ENCODE results near the gene EPHA10.

EPHA10 gene

DNA sequence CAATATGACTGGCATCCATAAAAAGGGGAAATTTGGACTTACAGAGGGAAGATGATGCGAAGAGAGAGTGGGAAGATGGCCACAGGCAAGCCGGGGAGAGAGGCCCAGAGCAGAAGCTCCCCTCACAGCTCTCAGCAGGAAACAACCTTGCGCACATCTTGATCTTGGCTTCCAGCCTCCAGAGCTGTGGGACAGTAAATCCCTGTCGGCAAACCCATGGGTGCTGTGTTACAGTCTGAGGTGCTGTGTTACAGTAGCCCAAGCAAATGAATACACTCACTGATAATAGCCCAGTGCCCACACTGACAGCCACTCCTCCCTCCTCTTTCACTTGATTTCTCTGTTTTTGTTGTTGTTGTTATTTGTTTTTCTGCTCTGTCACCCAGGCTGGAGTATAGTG is 50.2 kb downstream of the EPHA10 start:
- H3K9me3 ChIP-seq (ENCODE audit: control insufficient read depth, low read length): no peaks in the 10 kb centered on the region
- H3K27ac ChIP-seq: no peak overlapping the region
- no peak overlapping the region for H3K4me2 ChIP-seq (ENCODE audit: low read length)
- no peaks in the 10 kb centered on the region for H3K36me3 ChIP-seq (ENCODE audit: control insufficient read depth, insufficient read depth, low read length)
- H3K9ac ChIP-seq: no peak overlapping the region
- TF ChIP-seq, protein P1, sequence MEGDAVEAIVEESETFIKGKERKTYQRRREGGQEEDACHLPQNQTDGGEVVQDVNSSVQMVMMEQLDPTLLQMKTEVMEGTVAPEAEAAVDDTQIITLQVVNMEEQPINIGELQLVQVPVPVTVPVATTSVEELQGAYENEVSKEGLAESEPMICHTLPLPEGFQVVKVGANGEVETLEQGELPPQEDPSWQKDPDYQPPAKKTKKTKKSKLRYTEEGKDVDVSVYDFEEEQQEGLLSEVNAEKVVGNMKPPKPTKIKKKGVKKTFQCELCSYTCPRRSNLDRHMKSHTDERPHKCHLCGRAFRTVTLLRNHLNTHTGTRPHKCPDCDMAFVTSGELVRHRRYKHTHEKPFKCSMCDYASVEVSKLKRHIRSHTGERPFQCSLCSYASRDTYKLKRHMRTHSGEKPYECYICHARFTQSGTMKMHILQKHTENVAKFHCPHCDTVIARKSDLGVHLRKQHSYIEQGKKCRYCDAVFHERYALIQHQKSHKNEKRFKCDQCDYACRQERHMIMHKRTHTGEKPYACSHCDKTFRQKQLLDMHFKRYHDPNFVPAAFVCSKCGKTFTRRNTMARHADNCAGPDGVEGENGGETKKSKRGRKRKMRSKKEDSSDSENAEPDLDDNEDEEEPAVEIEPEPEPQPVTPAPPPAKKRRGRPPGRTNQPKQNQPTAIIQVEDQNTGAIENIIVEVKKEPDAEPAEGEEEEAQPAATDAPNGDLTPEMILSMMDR (IDR thresholded peaks at IDR 0.05): no peak
- no peaks in the 10 kb centered on the region for H3K27me3 ChIP-seq (ENCODE audit: control insufficient read depth, insufficient read depth, low read length)
- no peak overlapping the region for H2AFZ ChIP-seq
- H3K4me1 ChIP-seq: no peaks in the 10 kb centered on the region
- no peak overlapping the region for H3K4me3 ChIP-seq (ENCODE audit: low read depth, low read length)
- no peaks in the 10 kb centered on the region for H3K79me2 ChIP-seq

DNA sequence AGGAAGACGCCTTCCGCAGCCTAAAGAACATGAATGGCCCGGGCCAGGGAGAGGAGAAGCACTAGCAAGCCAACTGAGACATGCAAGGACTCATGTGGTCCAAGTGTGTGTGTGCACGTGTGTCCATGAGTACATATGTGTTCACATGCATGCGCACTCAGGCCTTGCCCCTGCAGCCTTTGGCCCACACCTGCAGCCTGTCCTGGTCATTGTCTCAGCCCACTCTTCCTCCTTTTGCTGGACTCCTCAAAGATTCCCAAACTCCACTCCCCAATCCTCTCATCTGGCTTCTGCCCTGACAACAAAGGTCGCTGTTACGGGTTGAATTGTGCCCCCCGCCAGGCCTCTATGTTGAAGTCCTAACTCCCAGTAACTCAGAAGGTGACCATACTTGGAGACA is 50.7 kb downstream of the EPHA10 start:
- no peak overlapping the region for H3K4me2 ChIP-seq (ENCODE audit: low read length)
- no peak overlapping the region for H3K9ac ChIP-seq
- no peaks in the 10 kb centered on the region for H3K4me1 ChIP-seq
- no peaks in the 10 kb centered on the region for H3K79me2 ChIP-seq
- H3K27me3 ChIP-seq (ENCODE audit: control insufficient read depth, insufficient read depth, low read length): no peaks in the 10 kb centered on the region
- H3K27ac ChIP-seq: no peak overlapping the region
- TF ChIP-seq, protein P1 (IDR thresholded peaks at IDR 0.05): no peak
- H3K36me3 ChIP-seq (ENCODE audit: control insufficient read depth, insufficient read depth, low read length): no peaks in the 10 kb centered on the region
- no peaks in the 10 kb centered on the region for H3K9me3 ChIP-seq (ENCODE audit: control insufficient read depth, low read length)
- no peak overlapping the region for H2AFZ ChIP-seq
- no peak overlapping the region for H3K4me3 ChIP-seq (ENCODE audit: low read depth, low read length)

DNA sequence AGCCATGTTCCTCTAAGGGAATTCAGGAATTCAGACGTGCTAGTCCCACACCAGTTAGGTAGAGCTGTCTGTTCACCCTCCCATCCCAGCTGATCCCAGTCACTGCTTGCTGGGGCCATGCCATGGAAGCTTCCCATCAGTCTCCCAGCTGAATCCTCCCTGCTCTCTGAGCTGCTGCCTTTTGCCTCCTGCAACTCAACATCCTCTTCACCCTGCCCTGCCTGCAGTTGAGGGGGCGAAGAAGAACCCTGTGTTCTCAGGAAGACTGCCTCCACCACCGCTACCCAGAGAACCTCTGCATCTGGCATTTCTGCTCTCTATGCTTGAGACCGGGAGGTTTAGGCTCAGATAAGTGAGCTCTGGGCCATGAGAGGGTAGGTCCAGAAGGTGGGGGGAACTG is 56.4 kb downstream of the EPHA10 start:
- no peak overlapping the region for H3K4me3 ChIP-seq (ENCODE audit: low read depth, low read length)
- no peaks in the 10 kb centered on the region for H3K36me3 ChIP-seq (ENCODE audit: control insufficient read depth, insufficient read depth, low read length)
- H3K9ac ChIP-seq: no peak overlapping the region
- H3K9me3 ChIP-seq (ENCODE audit: control insufficient read depth, low read length): no peaks in the 10 kb centered on the region
- TF ChIP-seq, protein P1 (IDR thresholded peaks at IDR 0.05): no peak
- H3K4me1 ChIP-seq: no peaks in the 10 kb centered on the region
- no peaks in the 10 kb centered on the region for H3K27me3 ChIP-seq (ENCODE audit: control insufficient read depth, insufficient read depth, low read length)
- H3K79me2 ChIP-seq: no peaks in the 10 kb centered on the region
- no peak overlapping the region for H2AFZ ChIP-seq
- H3K4me2 ChIP-seq (ENCODE audit: low read length): no peak overlapping the region
- no peak overlapping the region for H3K27ac ChIP-seq

DNA sequence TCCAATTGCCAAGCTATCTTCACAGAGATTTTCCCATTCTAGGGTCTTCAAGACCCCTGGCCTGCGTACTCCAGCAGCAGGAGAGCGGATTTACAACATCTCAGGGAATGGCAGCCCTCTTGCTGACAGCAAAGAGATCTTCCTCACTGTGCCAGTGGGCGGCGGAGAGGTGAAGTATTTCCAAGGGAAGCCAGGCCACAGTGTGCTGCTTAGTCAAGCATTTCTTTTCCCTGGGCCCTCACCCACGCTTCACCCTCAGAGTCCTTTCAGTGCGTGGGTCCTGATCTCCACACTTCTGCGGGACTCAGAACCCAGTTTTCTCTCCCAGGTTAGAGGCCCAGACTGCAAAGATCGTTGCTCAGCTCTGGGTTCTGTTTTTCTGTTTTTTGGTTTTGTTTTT is 59.5 kb downstream of the EPHA10 start:
- H3K36me3 ChIP-seq (ENCODE audit: control insufficient read depth, insufficient read depth, low read length): no peaks in the 10 kb centered on the region

DNA sequence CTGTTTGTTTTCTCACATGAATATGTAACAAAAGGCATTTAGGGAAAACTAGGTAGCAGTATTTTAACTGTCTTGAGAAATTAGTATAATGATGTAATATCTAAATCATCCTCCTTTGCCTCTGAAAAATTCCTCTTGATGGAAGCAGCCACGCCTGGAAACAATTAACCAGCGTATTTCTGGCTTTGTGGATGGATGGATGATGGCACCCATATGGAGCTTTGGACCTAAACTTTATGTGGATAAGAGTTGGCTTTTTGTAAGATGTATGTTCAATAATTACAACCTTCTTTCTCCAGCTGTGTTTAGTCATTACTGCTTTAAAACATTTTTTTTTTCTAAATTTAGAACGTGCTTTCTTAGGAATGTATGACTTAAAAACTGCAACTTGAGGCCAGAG is 60.0 kb downstream of the EPHA10 start:
- Histone ChIP-seq H3K27ac (no peak overlapping the region), H3K36me3 (ENCODE audit: control insufficient read depth, insufficient read depth, low read length) (no peaks in the 10 kb centered on the region), H3K9ac (no peak overlapping the region), H3K4me3 (ENCODE audit: low read depth, low read length) (no peak overlapping the region), H3K79me2 (no peaks in the 10 kb centered on the region), H3K4me1 (no peaks in the 10 kb centered on the region), H3K27me3 (ENCODE audit: control insufficient read depth, insufficient read depth, low read length) (no peaks in the 10 kb centered on the region), H2AFZ (no peak overlapping the region), H3K9me3 (ENCODE audit: control insufficient read depth, low read length) (no peaks in the 10 kb centered on the region), H3K4me2 (ENCODE audit: low read length) (no peak overlapping the region)
- TF ChIP-seq, protein P1 (IDR thresholded peaks at IDR 0.05): no peak

More for the DNA sequence above, 59.5 kb downstream of the EPHA10 start:
- TF ChIP-seq, protein P1 (IDR thresholded peaks at IDR 0.05): no peak
- no peak overlapping the region for H3K9ac ChIP-seq
- H3K4me3 ChIP-seq (ENCODE audit: low read depth, low read length): no peak overlapping the region
- H3K4me2 ChIP-seq (ENCODE audit: low read length): no peak overlapping the region
- H3K9me3 ChIP-seq (ENCODE audit: control insufficient read depth, low read length): no peaks in the 10 kb centered on the region
- no peak overlapping the region for H3K27ac ChIP-seq
- no peaks in the 10 kb centered on the region for H3K79me2 ChIP-seq
- H2AFZ ChIP-seq: no peak overlapping the region
- H3K4me1 ChIP-seq: no peaks in the 10 kb centered on the region
- no peaks in the 10 kb centered on the region for H3K27me3 ChIP-seq (ENCODE audit: control insufficient read depth, insufficient read depth, low read length)

Measured in parathyroid adenoma (tissue), 2 donors.